Measurements from ENCODE around the gene DUSP22.

DUSP22 gene

DNA sequence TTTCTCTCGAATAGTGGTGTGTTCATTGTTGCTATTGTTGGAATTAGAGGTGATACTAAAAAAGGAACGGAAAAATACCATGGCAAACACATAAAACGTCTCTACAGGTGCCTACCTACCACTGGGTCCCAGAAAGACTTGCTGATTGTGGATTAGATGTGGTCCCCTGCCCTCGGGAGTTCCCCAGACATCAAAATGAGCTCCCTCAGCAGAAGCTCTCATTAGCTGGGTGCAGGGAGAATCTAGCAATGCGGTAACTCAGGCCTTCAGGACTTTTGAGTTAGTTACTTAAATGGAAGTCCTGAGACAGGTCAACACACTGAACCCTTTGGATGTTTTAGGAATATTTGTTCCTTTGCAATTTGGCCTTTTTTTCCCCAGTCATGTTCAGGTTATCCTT lies 105.3 kb downstream of the DUSP22 start:
- DNase-seq, result no peak

DNA sequence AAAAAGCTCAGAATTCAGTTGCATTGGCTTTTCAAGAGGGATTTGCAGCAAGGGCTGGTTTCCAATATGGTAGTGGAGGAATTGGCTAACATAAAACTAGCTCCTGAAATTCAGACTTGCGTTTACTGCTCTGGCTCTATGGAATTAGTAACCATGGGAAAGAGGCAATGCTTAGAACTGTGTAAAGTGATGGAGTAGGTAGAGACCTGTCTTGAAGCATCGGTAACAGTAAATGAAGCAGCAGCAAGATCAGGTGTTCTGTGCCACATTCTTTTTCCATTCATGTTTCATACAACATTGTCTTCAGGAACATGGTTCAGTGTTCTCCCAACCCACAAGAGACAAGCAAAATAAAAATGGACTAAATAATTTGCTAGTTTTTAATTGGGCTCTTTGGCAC lies 105.8 kb downstream of the DUSP22 start:
- no peak for DNase-seq

DNA sequence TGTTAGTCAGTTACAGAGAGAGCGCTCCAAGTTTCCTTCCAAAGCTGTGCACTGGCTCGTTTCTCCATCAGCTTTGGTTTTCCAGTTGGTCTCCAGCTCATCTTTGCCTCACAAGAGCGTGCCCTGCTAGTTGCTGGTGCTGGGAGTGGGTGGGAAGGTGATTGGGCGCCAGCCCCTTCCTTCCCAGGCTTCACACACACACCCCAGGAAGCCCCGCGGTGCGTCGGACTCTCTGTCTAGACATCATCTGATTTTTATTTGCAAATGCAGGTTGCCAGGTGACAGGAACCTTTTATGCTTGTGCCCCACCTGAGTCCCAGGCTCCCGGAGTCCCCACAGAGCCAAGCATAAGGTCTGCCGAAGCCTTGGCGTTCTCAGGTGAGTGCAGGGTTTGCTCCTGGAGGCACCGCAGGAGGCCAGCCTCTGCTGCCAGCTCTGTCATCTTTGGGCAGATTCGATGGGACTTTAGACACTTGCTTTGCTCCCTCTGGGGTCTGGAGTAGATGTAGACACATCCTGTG lies 106.3 kb downstream of the DUSP22 start:
- no peak for DNase-seq

DNA sequence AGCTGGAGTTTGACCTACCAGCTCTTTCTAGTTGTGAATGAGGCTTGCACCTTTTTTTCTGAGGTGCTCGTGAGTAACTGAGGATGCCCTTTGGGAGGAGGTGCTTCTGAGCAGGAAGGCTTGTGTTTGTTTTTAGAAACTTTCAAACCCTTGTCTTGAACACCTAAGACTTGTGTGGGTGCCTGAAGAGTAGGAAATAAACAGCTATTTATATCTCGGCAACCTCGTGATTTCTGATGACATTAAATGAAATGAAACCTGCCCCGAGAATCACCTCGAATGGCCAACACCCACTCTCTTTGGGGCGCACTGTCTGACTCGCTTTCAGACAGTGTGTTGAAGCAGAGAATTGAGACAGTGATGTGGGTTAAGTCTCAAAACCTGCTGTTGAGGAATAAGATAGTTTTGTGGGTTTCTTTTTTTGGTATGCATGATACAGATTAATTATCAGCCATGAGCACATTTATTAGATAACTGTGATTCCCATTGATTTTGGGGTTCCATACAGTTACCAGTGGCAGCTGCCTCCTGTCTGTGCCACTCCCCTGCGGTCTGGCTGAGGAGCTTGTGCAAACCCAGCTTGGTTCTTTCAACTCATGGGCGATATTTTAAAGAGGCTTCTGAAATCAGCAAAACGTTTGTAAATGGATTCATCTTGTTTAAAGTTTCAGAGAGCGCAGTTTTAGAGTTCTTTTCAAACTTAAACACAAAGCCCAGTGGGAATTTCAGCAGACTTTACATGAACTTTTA lies 107.7 kb downstream of the DUSP22 start:
- DNase-seq, result no peak

- DNase-seq, result no peak
Measured at GRCh38 chr6:400815-401214, 108.5 kb downstream of the DUSP22 start.

All from NCI-H526 treated with DMSO at 0.1 percent for 48 hours (cell line).